H9 (cell line): Measurements from ENCODE around the gene RC3H2. TPM values are rescaled to one million over a fixed set of nuclear protein-coding genes. Genes with fewer than 3 reads are reported as not detected.
A peak's percentile ranks its signal among the peaks of the same experiment; 100 is the strongest.

Experiments
- DNase-seq: peaks from one replicate; pipeline ENCODE4 v3.0.0-alpha.2; 2017
- H2AFZ ChIP-seq: one replicate; pipeline ENCODE4 v1.6.1; 2013; ENCODE audit warnings: mild to moderate bottlenecking, low read length, control low read depth, moderate library complexity
- H2AK5ac ChIP-seq: 2 replicates; pipeline ENCODE4 v1.6.1; 2013; ENCODE audit warnings: low read length, control low read depth, mixed read lengths; ENCODE audit not compliant: insufficient read length
- H2BK120ac ChIP-seq: one replicate; pipeline ENCODE4 v1.6.1; 2013; ENCODE audit warnings: low read depth, mild to moderate bottlenecking, low read length, control low read depth, inconsistent platforms; ENCODE audit not compliant: poor library complexity, severe bottlenecking
- H2BK12ac ChIP-seq: 2 replicates; pipeline ENCODE4 v1.6.1; 2013; ENCODE audit warnings: low read length, control low read depth, mixed read lengths, low read depth; ENCODE audit not compliant: insufficient read length
- H2BK15ac ChIP-seq: 2 replicates; pipeline ENCODE4 v1.6.1; 2013; ENCODE audit warnings: low read depth, low read length, control low read depth
- H2BK20ac ChIP-seq: one replicate; pipeline ENCODE4 v1.6.1; 2013; ENCODE audit warnings: low read depth, mild to moderate bottlenecking, low read length, control low read depth, inconsistent platforms; ENCODE audit not compliant: poor library complexity, severe bottlenecking
- H2BK5ac ChIP-seq: 2 replicates; pipeline ENCODE4 v1.6.1; 2013; ENCODE audit warnings: low read length, control low read depth, mixed read lengths; ENCODE audit not compliant: insufficient read length
- H3K14ac ChIP-seq: 2 replicates; pipeline ENCODE4 v1.6.1; 2013; ENCODE audit warnings: low read length, control low read depth; ENCODE audit not compliant: insufficient read depth
- H3K18ac ChIP-seq: 2 replicates; pipeline ENCODE4 v1.6.1; 2013; ENCODE audit warnings: low read depth, mild to moderate bottlenecking, mixed read lengths, low read length, control low read depth; ENCODE audit not compliant: insufficient read length
- H3K23ac ChIP-seq: 2 replicates; pipeline ENCODE4 v1.6.1; 2013; ENCODE audit warnings: low read length, control low read depth, mixed read lengths, low read depth; ENCODE audit not compliant: insufficient read length
- H3K23me2 ChIP-seq: 2 replicates; pipeline ENCODE4 v1.6.1; 2013; ENCODE audit warnings: low read depth, mild to moderate bottlenecking, mixed read lengths, low read length, control low read depth; ENCODE audit not compliant: insufficient read length, poor library complexity, severe bottlenecking
- H3K27ac ChIP-seq: 2 replicates; pipeline ENCODE4 v1.5.1; 2013; ENCODE audit warnings: low read length, control low read depth, mixed read lengths, low read depth; ENCODE audit not compliant: insufficient read length
- H3K27me3 ChIP-seq: 2 replicates; pipeline ENCODE4 v1.6.1; 2013; ENCODE audit warnings: low read length, control low read depth, inconsistent platforms; ENCODE audit not compliant: insufficient read depth
- H3K4ac ChIP-seq: 2 replicates; pipeline ENCODE4 v1.6.1; 2013; ENCODE audit warnings: low read depth, mild to moderate bottlenecking, control low read depth, inconsistent platforms, low read length, moderate library complexity
- H3K4me1 ChIP-seq: 2 replicates; pipeline ENCODE4 v1.6.1; 2013; ENCODE audit warnings: low read length, control low read depth, inconsistent platforms; ENCODE audit not compliant: insufficient read depth
- H3K4me2 ChIP-seq: 2 replicates; pipeline ENCODE4 v1.6.1; 2013; ENCODE audit warnings: low read length, control low read depth, mixed read lengths; ENCODE audit not compliant: insufficient read length, insufficient read depth
- H3K56ac ChIP-seq: 2 replicates; pipeline ENCODE4 v1.6.1; 2013; ENCODE audit warnings: low read depth, mild to moderate bottlenecking, mixed read lengths, low read length, control low read depth; ENCODE audit not compliant: insufficient read length
- H3K79me1 ChIP-seq: 2 replicates; pipeline ENCODE4 v1.6.1; 2013; ENCODE audit warnings: low read depth, mild to moderate bottlenecking, moderate library complexity, low read length, control low read depth, inconsistent platforms; ENCODE audit not compliant: insufficient read depth, poor library complexity, severe bottlenecking
- H3K79me2 ChIP-seq: 2 replicates; pipeline ENCODE4 v1.6.1; 2013; ENCODE audit warnings: low read length, control low read depth, inconsistent platforms; ENCODE audit not compliant: insufficient read depth
- H3K9ac ChIP-seq: 2 replicates; pipeline ENCODE4 v1.6.1; 2013; ENCODE audit warnings: low read length, control low read depth, mixed read lengths; ENCODE audit not compliant: insufficient read length; ENCODE audit errors: extremely low read depth
- H3K9me3 ChIP-seq: one replicate; pipeline ENCODE4 v1.6.1; 2013; ENCODE audit warnings: low read depth, low read length, inconsistent platforms; ENCODE audit not compliant: control insufficient read depth
- H3T11ph ChIP-seq: one replicate; pipeline ENCODE4 v1.6.1; 2013; ENCODE audit warnings: mild to moderate bottlenecking, low read length, control low read depth, inconsistent platforms
- H4K20me1 ChIP-seq: one replicate; pipeline ENCODE4 v1.6.1; 2013; ENCODE audit not compliant: control insufficient read depth, insufficient read length, insufficient read depth
- H4K5ac ChIP-seq: 2 replicates; pipeline ENCODE4 v1.6.1; 2013; ENCODE audit warnings: low read depth, mild to moderate bottlenecking, mixed read lengths, low read length, control low read depth; ENCODE audit not compliant: insufficient read length
- H4K8ac ChIP-seq: replicated peaks from 2 replicates; pipeline ENCODE4 v1.6.1; 2013; ENCODE audit warnings: low read length, control low read depth, mixed read lengths, low read depth; ENCODE audit not compliant: insufficient read length
- H4K91ac ChIP-seq: 2 replicates; pipeline ENCODE4 v1.6.1; 2013; ENCODE audit warnings: low read depth, mild to moderate bottlenecking, moderate library complexity, mixed read lengths, low read length, control low read depth; ENCODE audit not compliant: insufficient read length
- H3K27ac Mint-ChIP-seq, 3 experiments: 2 replicates in 2 of 3; 3 replicates in 1 of 3; pipeline ENCODE4 v1.8.0; 2020 to 2021; ENCODE audit warnings: mixed read lengths in 3 of 3, mild to moderate bottlenecking in 1 of 3, moderate library complexity in 1 of 3
- H3K27me3 Mint-ChIP-seq: 2 replicates; pipeline ENCODE4 v1.8.0; 2021; ENCODE audit warnings: low read depth, mild to moderate bottlenecking, moderate library complexity, mixed read lengths
- H3K36me3 Mint-ChIP-seq, 3 experiments: 2 replicates in 2 of 3; 3 replicates in 1 of 3; pipeline ENCODE4 v1.8.0; 2020 to 2021; ENCODE audit warnings: low read depth in 3 of 3, mixed read lengths in 3 of 3; ENCODE audit not compliant: insufficient read depth in 1 of 3
- H3K4me1 Mint-ChIP-seq, 2 experiments: 2 replicates each; pipeline ENCODE4 v1.8.0; 2020; ENCODE audit warnings: mixed read lengths in 2 of 2
- H3K4me3 Mint-ChIP-seq, 2 experiments: 2 replicates in 1 of 2; 3 replicates in 1 of 2; pipeline ENCODE4 v1.8.0; 2020 to 2021; ENCODE audit warnings: mild to moderate bottlenecking in 2 of 2, mixed read lengths in 2 of 2, moderate library complexity in 1 of 2
- H3K9me3 Mint-ChIP-seq, 2 experiments: 2 replicates in 1 of 2; 3 replicates in 1 of 2; pipeline ENCODE4 v1.8.0; 2020; ENCODE audit warnings: mild to moderate bottlenecking in 2 of 2, mixed read lengths in 2 of 2, moderate library complexity in 1 of 2
- WGBS: extraction: QIAGEN DNeasy Blood & Tissue Kit; methylation state at CpG from one replicate; pipeline ENCODE4 v1.1.7; 2013; ENCODE audit warnings: missing lambda C conversion rate, low lambda C conversion rate, mixed read lengths; ENCODE audit not compliant: insufficient read length; ENCODE audit errors: extremely low coverage; 5-methylcytosine and 5-hydroxymethylcytosine counted together
- total RNA-seq: library from RNA; stranded (reverse); gene quantifications from 2 replicates; pipeline ENCODE4 v1.2.1, GENCODE V29; 2021
- TF ChIP-seq, protein P1 (sequence below): fragments of 200-600 bp; sonication (generic); conservative IDR thresholded peaks from 3 replicates; pipeline ENCODE4 v1.8.0; 2021; ENCODE audit warnings: antibody characterized with exemption, mild to moderate bottlenecking

Gene RC3H2
- total RNA-seq, 1 experiment from 2014 or later, result 49.0 TPM

DNA sequence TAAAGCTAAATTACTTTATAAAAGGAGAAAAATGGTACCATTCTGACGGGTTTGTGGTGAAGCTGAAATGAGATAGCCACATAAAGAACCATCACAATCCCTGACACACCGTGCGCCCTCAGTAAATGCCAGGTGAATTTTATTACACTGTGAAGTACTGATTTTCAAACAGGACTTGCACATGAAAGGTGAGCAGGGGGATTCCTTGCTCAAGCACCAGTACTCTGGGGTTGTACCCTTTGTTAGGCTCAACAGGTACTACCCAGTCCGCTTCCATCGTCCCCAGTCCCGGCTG is 35.2 kb upstream of the RC3H2 start:
- Histone ChIP-seq H2AK5ac (no peak overlapping the region), H2AFZ (peak overlapping the region; percentile 18), H3K56ac (no peak overlapping the region), H3K4ac (no peak overlapping the region), H3K18ac (peak overlapping the region; percentile 63), H2BK12ac (no peak overlapping the region), H3T11ph (no peak overlapping the region), H3K27me3 (no peaks in the 10 kb centered on the region), H4K8ac (no peak overlapping the region), H3K27ac (peak overlapping the region; percentile 72), H4K91ac (no peak overlapping the region), H4K20me1 (no peaks in the 10 kb centered on the region), H3K23ac (no peak overlapping the region), H3K14ac (peak overlapping the region; percentile 38; the same call in 1 of the 2 replicates), H3K9ac (peak overlapping the region; percentile 55), H2BK15ac (no peak overlapping the region), H3K79me2 (peaks cover 20% of the 10 kb centered on the region; the same call in 1 of the 2 replicates), H4K5ac (no peak overlapping the region), H3K4me1 (peaks cover 2% of the 10 kb centered on the region; the same call in 1 of the 2 replicates), H3K79me1 (no peaks in the 10 kb centered on the region), H2BK5ac (no peak overlapping the region), H2BK20ac (no peak overlapping the region), H3K4me2 (peak overlapping the region; percentile 84), H3K23me2 (peaks cover 3% of the 10 kb centered on the region), H2BK120ac (no peak overlapping the region), H3K9me3 (no peaks in the 10 kb centered on the region)
- H3K4me1 Mint-ChIP-seq, result peaks cover 15 to 19% of the 10 kb centered on the region in 2 experiments
- peaks cover 6 to 28% (median 24%) of the 10 kb centered on the region in 3 experiments for H3K36me3 Mint-ChIP-seq
- H3K4me3 Mint-ChIP-seq, result peak overlapping the region; percentile 91 to 94
- no peak for DNase-seq
- TF ChIP-seq, protein P1, sequence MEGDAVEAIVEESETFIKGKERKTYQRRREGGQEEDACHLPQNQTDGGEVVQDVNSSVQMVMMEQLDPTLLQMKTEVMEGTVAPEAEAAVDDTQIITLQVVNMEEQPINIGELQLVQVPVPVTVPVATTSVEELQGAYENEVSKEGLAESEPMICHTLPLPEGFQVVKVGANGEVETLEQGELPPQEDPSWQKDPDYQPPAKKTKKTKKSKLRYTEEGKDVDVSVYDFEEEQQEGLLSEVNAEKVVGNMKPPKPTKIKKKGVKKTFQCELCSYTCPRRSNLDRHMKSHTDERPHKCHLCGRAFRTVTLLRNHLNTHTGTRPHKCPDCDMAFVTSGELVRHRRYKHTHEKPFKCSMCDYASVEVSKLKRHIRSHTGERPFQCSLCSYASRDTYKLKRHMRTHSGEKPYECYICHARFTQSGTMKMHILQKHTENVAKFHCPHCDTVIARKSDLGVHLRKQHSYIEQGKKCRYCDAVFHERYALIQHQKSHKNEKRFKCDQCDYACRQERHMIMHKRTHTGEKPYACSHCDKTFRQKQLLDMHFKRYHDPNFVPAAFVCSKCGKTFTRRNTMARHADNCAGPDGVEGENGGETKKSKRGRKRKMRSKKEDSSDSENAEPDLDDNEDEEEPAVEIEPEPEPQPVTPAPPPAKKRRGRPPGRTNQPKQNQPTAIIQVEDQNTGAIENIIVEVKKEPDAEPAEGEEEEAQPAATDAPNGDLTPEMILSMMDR, result no peak
- no CpG with 5 or more reads among the region's 6 CpGs for WGBS
- H3K27me3 Mint-ChIP-seq, result no peaks in the 10 kb centered on the region
- no peaks in the 10 kb centered on the region for H3K9me3 Mint-ChIP-seq
- peak overlapping the region; percentile 87 to 97 (median 96); a peak in 6 of 7 replicates for H3K27ac Mint-ChIP-seq
